ENCODE measurements around the gene FGA.

FGA gene

GRCh38 chr4:154578919-154579318 lies 11.6 kb downstream of the FGA start:
- DNase-seq = no peak

DNA sequence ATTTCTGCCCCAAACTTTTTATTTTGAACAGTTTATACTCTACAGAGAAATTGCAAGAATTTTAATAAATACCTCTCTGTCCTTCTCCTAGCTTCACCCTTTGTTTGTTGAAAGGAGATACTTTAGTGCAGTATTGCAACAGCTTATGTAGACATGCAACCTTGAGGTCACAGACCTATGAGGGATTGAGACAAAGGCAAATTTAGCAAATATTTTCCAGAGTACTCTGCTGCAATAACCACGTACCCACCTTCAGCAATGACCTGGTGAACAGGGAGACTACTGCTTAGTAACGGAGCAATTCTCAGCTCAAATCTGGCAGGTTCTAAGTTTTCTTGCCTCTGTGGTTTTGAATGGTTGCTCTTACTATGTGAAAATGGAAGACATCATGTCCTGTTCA lies 13.2 kb downstream of the FGA start:
- DNase-seq = no peak

- no peak for DNase-seq
These were observed 16.2 kb downstream of the FGA start for GRCh38 chr4:154574311-154574710.

- DNase-seq = no peak
These were observed 17.2 kb downstream of the FGA start for GRCh38 chr4:154573190-154573870.

- no peak for DNase-seq
These were observed 21.0 kb downstream of the FGA start for GRCh38 chr4:154569584-154569983.

GRCh38 chr4:154569028-154569427 lies 21.5 kb downstream of the FGA start:
- no peak for DNase-seq

DNA sequence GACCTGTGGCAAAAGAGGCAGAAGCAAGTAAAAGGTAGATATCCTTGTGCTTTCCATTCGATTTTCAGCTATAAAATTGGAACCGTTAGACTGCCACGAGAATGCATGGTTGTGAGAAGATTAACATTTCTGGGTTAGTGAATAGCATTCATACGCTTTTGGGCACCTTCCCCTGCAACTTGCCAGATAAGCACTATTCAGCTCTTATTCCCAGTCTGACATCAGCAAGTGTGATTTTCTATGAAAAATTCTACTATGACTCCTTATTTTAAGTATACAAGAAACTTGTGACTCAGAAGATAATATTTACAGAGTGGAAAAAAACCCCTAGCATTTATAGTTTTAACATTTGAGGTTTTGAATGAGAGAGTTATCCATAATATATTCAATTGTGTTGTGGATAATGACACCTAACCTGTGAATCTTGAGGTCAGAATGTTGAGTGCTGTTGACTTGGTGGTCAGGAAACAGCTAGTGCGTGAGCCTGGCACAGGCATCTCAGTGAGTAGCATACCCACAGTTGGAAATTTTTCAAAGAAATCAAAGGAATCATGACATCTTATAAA lies 23.8 kb downstream of the FGA start:
- no peak for DNase-seq

DNA sequence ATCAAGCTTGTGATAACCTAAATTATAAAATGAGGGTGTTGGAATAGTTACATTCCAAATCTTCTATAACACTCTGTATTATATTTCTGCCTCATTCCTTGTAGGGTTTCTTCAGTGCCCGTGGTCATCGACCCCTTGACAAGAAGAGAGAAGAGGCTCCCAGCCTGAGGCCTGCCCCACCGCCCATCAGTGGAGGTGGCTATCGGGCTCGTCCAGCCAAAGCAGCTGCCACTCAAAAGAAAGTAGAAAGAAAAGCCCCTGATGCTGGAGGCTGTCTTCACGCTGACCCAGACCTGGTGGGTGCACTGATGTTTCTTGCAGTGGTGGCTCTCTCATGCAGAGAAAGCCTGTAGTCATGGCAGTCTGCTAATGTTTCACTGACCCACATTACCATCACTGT lies 24.8 kb downstream of the FGA start:
- DNase-seq = no peak

GRCh38 chr4:154564311-154564710 lies 26.2 kb downstream of the FGA start:
- no peak for DNase-seq

DNA sequence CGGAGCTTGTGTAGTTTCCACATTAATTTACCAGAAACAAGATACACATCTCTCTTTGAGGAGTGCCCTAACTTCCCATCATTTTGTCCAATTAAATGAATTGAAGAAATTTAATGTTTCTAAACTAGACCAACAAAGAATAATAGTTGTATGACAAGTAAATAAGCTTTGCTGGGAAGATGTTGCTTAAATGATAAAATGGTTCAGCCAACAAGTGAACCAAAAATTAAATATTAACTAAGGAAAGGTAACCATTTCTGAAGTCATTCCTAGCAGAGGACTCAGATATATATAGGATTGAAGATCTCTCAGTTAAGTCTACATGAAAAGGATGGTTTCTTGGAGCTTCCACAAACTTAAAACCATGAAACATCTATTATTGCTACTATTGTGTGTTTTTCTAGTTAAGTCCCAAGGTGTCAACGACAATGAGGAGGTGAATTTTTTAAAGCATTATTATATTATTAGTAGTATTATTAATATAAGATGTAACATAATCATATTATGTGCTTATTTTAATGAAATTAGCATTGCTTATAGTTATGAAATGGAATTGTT lies 27.8 kb downstream of the FGA start, which contains the start of gene FGB:
FGB (plus strand) TSS at position 315 of the 558 bp plus-strand sequence; CDS start at position 323, 8 bp downstream.
- DNase-seq = no peak

GRCh38 chr4:154560824-154561231 lies 29.7 kb downstream of the FGA start:
- no peak for DNase-seq

- DNase-seq = no peak
These were observed 30.1 kb downstream of the FGA start for GRCh38 chr4:154560419-154560801.

- DNase-seq = peak; percentile 28 to 37
These were observed 30.8 kb downstream of the FGA start for GRCh38 chr4:154559494-154560418.

DNA sequence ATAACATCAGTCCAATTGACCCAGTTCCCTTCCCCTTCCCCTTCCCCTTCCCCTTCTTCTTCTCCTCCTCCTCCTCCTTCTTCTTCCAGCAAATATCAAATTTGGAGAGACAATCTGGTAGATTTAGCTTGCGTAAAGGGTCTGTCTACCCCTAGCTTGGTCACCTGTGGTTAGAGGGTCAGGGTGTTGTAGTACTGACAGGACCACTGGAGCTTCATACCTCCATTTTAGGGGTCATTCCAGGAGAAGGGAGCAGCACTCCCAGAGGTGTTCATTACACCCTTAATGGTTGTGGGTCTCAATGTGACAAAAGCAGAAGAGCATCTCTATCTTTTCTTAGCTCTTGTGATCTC lies 31.4 kb downstream of the FGA start:
- no peak for DNase-seq

DNA sequence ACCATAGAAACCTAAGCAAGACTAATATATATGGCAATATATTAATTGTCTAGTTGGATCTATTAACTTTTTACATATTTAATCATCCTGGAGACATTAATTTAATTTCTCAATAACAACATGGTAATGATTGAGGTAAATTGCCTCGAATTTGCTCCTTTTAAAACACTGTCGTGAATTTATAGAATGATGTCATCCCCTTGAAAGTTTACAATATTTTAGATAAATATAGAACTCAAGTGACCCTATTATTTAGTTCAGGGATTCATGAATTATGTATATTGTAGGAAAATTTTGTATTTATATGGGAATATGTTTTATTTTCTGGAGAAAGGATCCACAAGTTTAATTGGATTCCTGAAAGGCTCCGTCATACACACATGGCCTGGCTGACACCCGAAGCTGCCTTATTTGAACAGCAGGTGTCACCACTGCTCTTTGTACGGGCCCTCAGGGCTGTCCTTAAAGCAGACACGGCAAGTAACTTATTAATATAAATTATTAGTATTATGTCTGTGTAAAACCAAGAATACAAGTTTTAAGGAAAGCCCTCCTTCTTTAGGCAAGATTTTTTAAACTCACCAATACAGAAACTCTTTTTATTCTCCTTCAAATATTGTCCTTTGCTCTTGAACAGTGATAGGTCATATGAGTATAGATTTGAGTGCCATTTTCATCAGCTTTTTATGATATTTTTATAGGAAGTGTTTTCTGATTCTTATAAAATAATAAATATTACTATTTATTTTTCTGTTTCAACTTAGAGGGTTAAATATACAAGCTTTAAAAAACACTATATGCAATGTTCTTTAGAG lies 38.5 kb downstream of the FGA start:
- DNase-seq = peak; percentile 66 to 75

DNA sequence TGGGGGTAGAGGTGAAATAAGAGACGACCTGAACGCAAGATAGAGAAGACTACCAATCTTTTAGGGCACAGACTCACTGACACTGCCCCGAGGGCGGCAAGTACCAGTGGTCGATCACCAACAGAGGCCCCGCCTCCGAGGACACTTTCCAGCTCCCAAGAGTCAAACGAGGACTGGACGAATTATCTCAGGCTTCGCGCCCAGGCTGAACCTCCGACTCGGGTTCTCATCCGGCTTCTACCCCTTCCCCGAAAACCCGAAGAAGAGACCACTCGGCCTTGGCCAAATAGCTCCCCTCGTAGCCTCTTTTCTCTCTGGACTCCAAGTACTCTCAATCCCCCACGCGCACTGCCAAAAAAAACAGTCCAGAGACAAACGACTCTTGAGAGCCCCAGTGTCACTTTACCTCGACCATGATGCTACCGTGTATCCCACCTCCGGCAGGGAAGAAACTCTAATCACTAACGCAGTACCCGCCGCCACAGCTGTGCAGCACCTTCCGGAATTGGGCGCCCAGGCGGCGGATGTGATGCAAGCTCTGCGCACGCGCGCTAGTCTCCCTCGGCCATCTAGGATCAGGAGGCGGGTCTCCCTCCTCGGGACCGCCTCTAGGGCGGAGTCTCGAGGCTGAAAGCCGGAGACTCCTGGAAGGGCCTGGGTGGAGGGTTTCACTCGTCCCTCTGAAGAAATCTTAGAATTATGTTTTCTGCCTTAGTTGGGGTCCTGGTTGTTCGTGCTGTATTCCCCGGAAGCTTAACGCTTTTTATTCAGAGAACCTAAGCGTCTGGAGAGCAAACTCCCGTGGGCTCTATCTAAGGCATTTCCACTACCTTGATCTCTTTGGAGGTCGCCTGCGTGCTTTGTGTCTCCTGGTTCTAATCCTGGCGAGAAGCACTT lies 40.4 kb downstream of the FGA start, which contains the start of gene PLRG1:
PLRG1 (minus strand) TSS at position 507 of the 897 bp plus-strand sequence; CDS start at position 415, 92 bp downstream.
- peak; percentile 86 to 90 for DNase-seq

DNA sequence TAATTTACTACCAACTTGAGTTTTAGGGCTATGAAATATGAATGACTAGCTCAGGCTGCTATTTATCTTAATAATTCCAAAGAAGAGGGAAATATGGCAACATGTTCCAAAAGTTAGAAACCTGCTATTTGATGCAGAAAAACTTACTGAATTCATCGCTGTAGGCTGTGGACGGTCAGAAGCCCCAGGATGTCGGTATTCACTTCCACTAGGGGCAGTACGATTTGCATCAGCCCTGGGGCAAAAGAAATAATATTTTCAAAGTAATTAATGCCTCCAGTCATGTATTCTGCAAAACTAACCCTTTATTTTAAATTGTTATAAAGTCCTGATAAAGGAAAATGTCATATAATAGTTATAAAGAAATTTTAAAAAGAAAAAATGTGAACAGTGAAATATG lies 44.9 kb downstream of the FGA start:
- DNase-seq = no peak

GRCh38 chr4:154542271-154542879 lies 48.2 kb downstream of the FGA start:
- DNase-seq = no peak
